HepG2 (cell line): ENCODE measurements around the gene RARA. TPM values are rescaled to one million over a fixed set of nuclear protein-coding genes. Genes with fewer than 3 reads are reported as not detected.

Experiments
- ATAC-seq: fragments of 200-7000 bp; cut with Tn5 transposase; 3 replicates; pipeline ENCODE4 v1.9.1; 2020; ENCODE audit warnings: mild to moderate bottlenecking, moderate library complexity
- BruUV-seq: library from RNA; stranded (reverse); fragments of 400-500 nt; replicated peaks from 2 replicates; lab custom pipeline; 2021; lab: Mats Ljungman, UMichigan
- CTCF ChIA-PET: fragments of 300-600 bp; formaldehyde crosslinking; extraction: SDS; loops from one replicate; lab custom pipeline; 2021; ENCODE audit warnings: low total read pairs, inconsistent platforms, low intra/inter-chr PET ratio; lab: Yijun Ruan, JAX
- POLR2A ChIA-PET: fragments of 350-600 bp; sonication (Branson Sonifier 250); formaldehyde crosslinking; loops from one replicate; lab custom pipeline; 2020; ENCODE audit warnings: antibody characterized with exemption, inconsistent platforms; lab: Yijun Ruan, JAX
- DNase-seq: peaks from one replicate; pipeline ENCODE4 v3.0.0-alpha.2; 2015; ENCODE audit warnings: low spot score
- FAIRE-seq: peaks from 3 replicates; lab custom pipeline; 2011; peaks lifted over from hg19 to GRCh38; lab: Jason Lieb, UNC
- H2AFZ ChIP-seq: one replicate; pipeline ENCODE4 v1.6.1; 2011; ENCODE audit warnings: low read length, inconsistent platforms
- H3K27ac ChIP-seq: fragments of 300-600 bp; 3 replicates; pipeline ENCODE4 v1.8.0; 2011; ENCODE audit warnings: mixed run types, mild to moderate bottlenecking, mixed read lengths, low read length, inconsistent platforms; ENCODE audit not compliant: insufficient read depth; ENCODE audit errors: extremely low read length
- H3K27me3 ChIP-seq, 2 experiments: fragments of 200-600 bp in 1 of 2; 2 replicates in 1 of 2; 3 replicates in 1 of 2; pipeline versions ENCODE4 v1.6.0 to v1.8.0; 2011; ENCODE audit warnings: low read length in 2 of 2, mild to moderate bottlenecking in 2 of 2, moderate library complexity in 2 of 2, inconsistent platforms in 1 of 2; ENCODE audit not compliant: insufficient read depth in 2 of 2, control insufficient read depth in 1 of 2
- H3K36me3 ChIP-seq, 2 experiments: fragments of 200-600 bp in 1 of 2; replicated peaks in 1 of 2; 2 replicates in 1 of 2; 3 replicates in 1 of 2; pipeline versions ENCODE4 v1.5.1 to v1.8.0; 2011; ENCODE audit warnings: low read length in 2 of 2, inconsistent platforms in 1 of 2; ENCODE audit not compliant: insufficient read depth in 2 of 2, control insufficient read depth in 1 of 2
- H3K4me1 ChIP-seq: 2 replicates; pipeline ENCODE4 v1.5.1; 2012; ENCODE audit warnings: low read length, inconsistent platforms; ENCODE audit not compliant: insufficient read depth
- H3K4me2 ChIP-seq: 2 replicates; pipeline ENCODE4 v1.6.0; 2011; ENCODE audit warnings: low read depth, low read length, inconsistent platforms
- H3K4me3 ChIP-seq, 3 experiments: fragments of 200-600 bp in 1 of 3; sonication (generic), shearing (Covaris generic) in 1 of 3; replicated peaks in 1 of 3; 2 replicates each; pipeline ENCODE4 v1.5.1; 2011 to 2016; ENCODE audit warnings: low read length in 3 of 3, inconsistent platforms in 2 of 3, low read depth in 2 of 3, mild to moderate bottlenecking in 2 of 3, control low read depth in 1 of 3, mixed read lengths in 1 of 3; ENCODE audit not compliant: insufficient read depth in 1 of 3
- H3K79me2 ChIP-seq: one replicate; pipeline ENCODE4 v1.6.1; 2011; ENCODE audit warnings: low read length, inconsistent platforms; ENCODE audit not compliant: insufficient read depth
- H3K9ac ChIP-seq: 2 replicates; pipeline ENCODE4 v1.6.0; 2011; ENCODE audit warnings: mild to moderate bottlenecking, low read depth, low read length, inconsistent platforms; ENCODE audit not compliant: insufficient read depth
- H3K9me3 ChIP-seq: 2 replicates; pipeline ENCODE4 v1.5.1; 2012; ENCODE audit warnings: mild to moderate bottlenecking, low read length
- H4K20me1 ChIP-seq: 2 replicates; pipeline ENCODE4 v1.6.0; 2011; ENCODE audit warnings: inconsistent platforms, mild to moderate bottlenecking, low read length, moderate library complexity; ENCODE audit not compliant: insufficient read depth
- IKZF1 ChIP-seq: fragments of 450-650 bp; IDR thresholded peaks from 2 replicates; pipeline ENCODE4 v1.7.1; 2016
- IKZF5 ChIP-seq: IDR thresholded peaks from 2 replicates; pipeline ENCODE4 v1.6.1; 2018; ENCODE audit warnings: missing genetic modification reagents, mild to moderate bottlenecking, missing compliant biosample characterization
- NKX3-1 ChIP-seq: sonication (generic); formaldehyde crosslinking; IDR thresholded peaks from 2 replicates; pipeline ENCODE4 v1.5.0; 2020; ENCODE audit warnings: missing genetic modification reagents
- RBFOX2 ChIP-seq: fragments of 200-400 bp; formaldehyde crosslinking; IDR thresholded peaks from 2 replicates; pipeline ENCODE4 v1.6.1; 2017; ENCODE audit warnings: low read depth, mild to moderate bottlenecking, low read length
- RXRB ChIP-seq: IDR thresholded peaks from 2 replicates; pipeline ENCODE4 v1.6.1; 2016; ENCODE audit warnings: borderline replicate concordance, missing genetic modification reagents, missing compliant biosample characterization
- SRY ChIP-seq: sonication (generic); formaldehyde crosslinking; IDR thresholded peaks from 2 replicates; pipeline ENCODE4 v1.8.0; 2022; ENCODE audit warnings: mild to moderate bottlenecking, missing genetic modification reagents
- UBTF ChIP-seq: sonication (generic); formaldehyde crosslinking; IDR thresholded peaks from 2 replicates; pipeline ENCODE4 v1.4.0; 2020; ENCODE audit warnings: mild to moderate bottlenecking, missing genetic modification reagents
- ZBTB39 ChIP-seq: sonication (generic); formaldehyde crosslinking; IDR thresholded peaks from 2 replicates; pipeline ENCODE4 v1.5.0; 2020; ENCODE audit warnings: missing genetic modification reagents
- ZFP1 ChIP-seq: IDR thresholded peaks from 2 replicates; pipeline ENCODE4 v1.6.1; 2016
- ZFY ChIP-seq: sonication (generic); formaldehyde crosslinking; IDR thresholded peaks from 2 replicates; pipeline ENCODE4 v1.4.0; 2020; ENCODE audit warnings: missing genetic modification reagents
- ZNF431 ChIP-seq: sonication (generic); formaldehyde crosslinking; IDR thresholded peaks from 2 replicates; pipeline ENCODE4 v1.9.0; 2022; ENCODE audit warnings: missing genetic modification reagents, low read depth, mild to moderate bottlenecking, borderline replicate concordance
- ZNF674 ChIP-seq: sonication (generic); formaldehyde crosslinking; IDR thresholded peaks from 2 replicates; pipeline ENCODE4 v1.5.0; 2020; ENCODE audit warnings: low read depth, mild to moderate bottlenecking, missing genetic modification reagents
- WGBS: methylation state at CpG from one replicate; pipeline ENCODE4 v1.1.6; 2017; ENCODE audit warnings: low lambda C conversion rate; 5-methylcytosine and 5-hydroxymethylcytosine counted together
- in situ Hi-C: cut with HindIII; loops from 2 replicates; pipeline ENCODE4 v1.10.0; 2017; ENCODE audit warnings: low pct_unique_long_range_greater_than_20kb; ENCODE audit not compliant: extremely low pct_ligation_motif_present
- intact Hi-C: fragments of 100-400 bp; cut with micrococcal nuclease; formaldehyde crosslinking; loops from one replicate; pipeline ENCODE4 v1.10.0; 2022; ENCODE audit not compliant: unreplicated experiment
- polyA plus RNA-seq, 8 experiments: library from polyadenylated mRNA; depleted of rRNA in 3 of 8; stranded (reverse) in 7 of 8; unstranded in 1 of 8; fragments of >200 nt; fragmentation: Illumina TruSeq in 4 of 8; extraction: Trizol in 4 of 8; gene quantifications; 2 replicates each; pipeline versions ENCODE4 v1.2.1 to v1.2.3, GENCODE V29; 2011 to 2016; ENCODE audit warnings: low read depth in 4 of 8, missing spikeins in 1 of 8, mixed read lengths in 1 of 8; ENCODE audit not compliant: insufficient read depth in 1 of 8
- total RNA-seq, 5 experiments: library from RNA; depleted of rRNA; stranded (reverse); fragments of >200 nt; fragmentation: Illumina TruSeq; extraction: Trizol; gene quantifications; 2 replicates each; pipeline ENCODE4 v1.2.3, GENCODE V29; 2016; ENCODE audit warnings: low read depth in 1 of 5
- TF ChIP-seq, protein P1 (sequence below): sonication (generic); formaldehyde crosslinking; IDR thresholded peaks from 2 replicates; pipeline ENCODE4 v1.5.1; 2020; ENCODE audit warnings: mild to moderate bottlenecking, missing genetic modification reagents, moderate library complexity
- TF ChIP-seq, protein P2 (sequence below): sonication (generic); formaldehyde crosslinking; conservative IDR thresholded peaks from 2 replicates; pipeline ENCODE4 v1.4.0; 2020; ENCODE audit warnings: missing genetic modification reagents

Gene RARA
- total and polyA plus RNA-seq, 2 of the 13 experiments (the other 11 are each of a cell fraction or from before 2014, with no cell fraction given) = 6.4 to 8.6 TPM

GRCh38 chr17:40354221-40355122 is 45.5 kb downstream of the RARA start:
- no peaks in the 10 kb centered on the region for H4K20me1 ChIP-seq
- ATAC-seq (no peak), FAIRE-seq (no peak), DNase-seq (no peak)
- H2AFZ ChIP-seq = no peak overlapping the region
- H3K9me3 ChIP-seq = no peaks in the 10 kb centered on the region
- H3K4me3 ChIP-seq = no peak overlapping the region
- in situ Hi-C loops (loop anchor here (5.0 to 10.0 kb wide), 2 partner anchors 37 to 150 kb away; no protein-coding TSS in a partner anchor), intact Hi-C loops (loop anchor here (1.0 to 5.0 kb wide), 2 partner anchors 51 to 152 kb away; no protein-coding TSS in a partner anchor)
- H3K27me3 ChIP-seq = no peaks in the 10 kb centered on the region
- H3K27ac ChIP-seq = no peak overlapping the region
- BruUV-seq = no TSS peak
- H3K9ac ChIP-seq = no peak overlapping the region
- 86% methylated on average over 26 of the region's 30 CpGs for WGBS
- peaks cover 55% of the 10 kb centered on the region for H3K4me1 ChIP-seq
- POLR2A ChIA-PET = interaction anchor here (0.6 to 4.2 kb wide), 9 partner anchors 10 to 135 kb away, joined by 3 to 34 read pairs (median 4); partner anchors contain the start of gene WIPF2
- H3K79me2 ChIP-seq = no peaks in the 10 kb centered on the region
- H3K4me2 ChIP-seq = no peak overlapping the region
- CTCF ChIA-PET = interaction anchor here (1.8 to 5.1 kb wide), 2 partner anchors 50 to 64 kb away, joined by 5 to 157 read pairs; no protein-coding TSS in a partner anchor
- peaks cover 19 to 22% of the 10 kb centered on the region in 2 experiments for H3K36me3 ChIP-seq
- TF ChIP-seq UBTF (CRISPR knock-in tag) = 0 out of 2 replicates have a peak, but pooled peaks have one; percentile 0
- TF ChIP-seq IKZF5 (CRISPR knock-in tag) = no peak
- TF ChIP-seq ZNF674 (CRISPR knock-in tag) = no peak
- TF ChIP-seq ZNF431 (CRISPR knock-in tag) = no peak
- TF ChIP-seq NKX3-1 (CRISPR knock-in tag) = no peak
- TF ChIP-seq, protein P1, sequence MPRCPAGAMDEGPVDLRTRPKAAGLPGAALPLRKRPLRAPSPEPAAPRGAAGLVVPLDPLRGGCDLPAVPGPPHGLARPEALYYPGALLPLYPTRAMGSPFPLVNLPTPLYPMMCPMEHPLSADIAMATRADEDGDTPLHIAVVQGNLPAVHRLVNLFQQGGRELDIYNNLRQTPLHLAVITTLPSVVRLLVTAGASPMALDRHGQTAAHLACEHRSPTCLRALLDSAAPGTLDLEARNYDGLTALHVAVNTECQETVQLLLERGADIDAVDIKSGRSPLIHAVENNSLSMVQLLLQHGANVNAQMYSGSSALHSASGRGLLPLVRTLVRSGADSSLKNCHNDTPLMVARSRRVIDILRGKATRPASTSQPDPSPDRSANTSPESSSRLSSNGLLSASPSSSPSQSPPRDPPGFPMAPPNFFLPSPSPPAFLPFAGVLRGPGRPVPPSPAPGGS (CRISPR knock-in tag) = no peak
- TF ChIP-seq, protein P2, sequence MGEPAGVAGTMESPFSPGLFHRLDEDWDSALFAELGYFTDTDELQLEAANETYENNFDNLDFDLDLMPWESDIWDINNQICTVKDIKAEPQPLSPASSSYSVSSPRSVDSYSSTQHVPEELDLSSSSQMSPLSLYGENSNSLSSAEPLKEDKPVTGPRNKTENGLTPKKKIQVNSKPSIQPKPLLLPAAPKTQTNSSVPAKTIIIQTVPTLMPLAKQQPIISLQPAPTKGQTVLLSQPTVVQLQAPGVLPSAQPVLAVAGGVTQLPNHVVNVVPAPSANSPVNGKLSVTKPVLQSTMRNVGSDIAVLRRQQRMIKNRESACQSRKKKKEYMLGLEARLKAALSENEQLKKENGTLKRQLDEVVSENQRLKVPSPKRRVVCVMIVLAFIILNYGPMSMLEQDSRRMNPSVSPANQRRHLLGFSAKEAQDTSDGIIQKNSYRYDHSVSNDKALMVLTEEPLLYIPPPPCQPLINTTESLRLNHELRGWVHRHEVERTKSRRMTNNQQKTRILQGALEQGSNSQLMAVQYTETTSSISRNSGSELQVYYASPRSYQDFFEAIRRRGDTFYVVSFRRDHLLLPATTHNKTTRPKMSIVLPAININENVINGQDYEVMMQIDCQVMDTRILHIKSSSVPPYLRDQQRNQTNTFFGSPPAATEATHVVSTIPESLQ (CRISPR knock-in tag) = no peak
- no peak for TF ChIP-seq IKZF1
- no peak for TF ChIP-seq RBFOX2
- TF ChIP-seq ZFY (CRISPR knock-in tag) = 0 out of 2 replicates have a peak, but pooled peaks have one; percentile 15
- TF ChIP-seq SRY = peak; percentile 5; the same call in 1 of the 2 replicates
- TF ChIP-seq ZBTB39 (CRISPR knock-in tag) = no peak
- TF ChIP-seq RXRB (CRISPR knock-in tag) = no peak
- TF ChIP-seq ZFP1 (CRISPR knock-in tag) = no peak
